H1 (cell line): ENCODE measurements around the gene TEAD1. TPM values are rescaled to one million over a fixed set of nuclear protein-coding genes. Genes with fewer than 3 reads are reported as not detected.

Experiments
- CTCF ChIA-PET: fragments of 300-600 bp; sonication (Branson Sonifier 250); formaldehyde crosslinking; loops from one replicate; lab custom pipeline; 2021; ENCODE audit not compliant: partially characterized antibody; lab: Charles Lee
- POLR2A ChIA-PET: fragments of 300-600 bp; sonication (Branson Sonifier 250); formaldehyde crosslinking; loops from one replicate; lab custom pipeline; 2021; ENCODE audit warnings: inconsistent platforms; ENCODE audit not compliant: partially characterized antibody; lab: Charles Lee
- DNase-seq, 2 experiments: peaks; one replicate each; pipeline versions ENCODE4 v3.0.0 to v3.0.0-alpha.2; 2010 to 2022; ENCODE audit warnings: low spot score in 2 of 2, low read depth in 1 of 2, mixed read lengths in 1 of 2
- FAIRE-seq: peaks from 2 replicates; lab custom pipeline; 2011; peaks lifted over from hg19 to GRCh38; lab: Jason Lieb, UNC
- H2AFZ ChIP-seq: 2 replicates; pipeline ENCODE4 v1.8.1; 2012; ENCODE audit warnings: low read length, inconsistent platforms
- H2AK5ac ChIP-seq: 2 replicates; pipeline ENCODE4 v1.6.1; 2013; ENCODE audit warnings: low read depth, low read length
- H2BK120ac ChIP-seq: replicated peaks from 2 replicates; pipeline ENCODE3; 2013; ENCODE audit warnings: low read depth, low read length, inconsistent platforms
- H2BK12ac ChIP-seq: 2 replicates; pipeline ENCODE4 v1.6.1; 2013; ENCODE audit warnings: low read depth, low read length
- H2BK15ac ChIP-seq: 2 replicates; pipeline ENCODE4 v1.6.1; 2013; ENCODE audit warnings: low read length
- H2BK20ac ChIP-seq: 2 replicates; pipeline ENCODE4 v1.6.1; 2013; ENCODE audit warnings: low read length
- H2BK5ac ChIP-seq: 2 replicates; pipeline ENCODE4 v1.6.1; 2013; ENCODE audit warnings: low read depth, low read length
- H3K14ac ChIP-seq: 2 replicates; pipeline ENCODE4 v1.6.1; 2013; ENCODE audit warnings: inconsistent platforms; ENCODE audit not compliant: insufficient read length
- H3K18ac ChIP-seq: 2 replicates; pipeline ENCODE4 v1.6.1; 2013; ENCODE audit warnings: low read length; ENCODE audit errors: extremely low read depth
- H3K23ac ChIP-seq: 2 replicates; pipeline ENCODE4 v1.6.1; 2013; ENCODE audit warnings: inconsistent platforms; ENCODE audit not compliant: insufficient read length
- H3K23me2 ChIP-seq: 2 replicates; pipeline ENCODE4 v1.6.1; 2013; ENCODE audit warnings: low read depth, low read length
- H3K27ac ChIP-seq: 2 replicates; pipeline ENCODE4 v1.6.1; 2011; ENCODE audit warnings: low read depth, low read length, inconsistent platforms
- H3K27me3 ChIP-seq, 4 experiments: replicated peaks in 1 of 4; 1 replicate in 1 of 4; 2 replicates in 3 of 4; pipeline versions ENCODE4 v1.6.1 to v1.8.1; 2011 to 2013; ENCODE audit warnings: low read length in 3 of 4, mild to moderate bottlenecking in 3 of 4, inconsistent platforms in 2 of 4, mixed read lengths in 2 of 4, moderate library complexity in 1 of 4; ENCODE audit not compliant: control insufficient read depth in 3 of 4, insufficient read depth in 3 of 4; ENCODE audit errors: extremely low read depth in 1 of 4
- H3K36me3 ChIP-seq, 4 experiments: 2 replicates each; pipeline versions ENCODE4 v1.6.1 to v1.8.1; 2011 to 2013; ENCODE audit warnings: mild to moderate bottlenecking in 4 of 4, low read length in 3 of 4, moderate library complexity in 2 of 4, control low read depth in 1 of 4, inconsistent platforms in 1 of 4; ENCODE audit not compliant: insufficient read depth in 4 of 4, control insufficient read depth in 2 of 4
- H3K4ac ChIP-seq: replicated peaks from 2 replicates; pipeline ENCODE3; 2013; ENCODE audit warnings: low read length, low read depth, mixed read lengths, inconsistent platforms; ENCODE audit not compliant: insufficient read length
- H3K4me1 ChIP-seq, 4 experiments: replicated peaks in 1 of 4; 1 replicate in 1 of 4; 2 replicates in 3 of 4; pipeline versions ENCODE4 v1.6.1 to v1.8.1; 2011 to 2013; ENCODE audit warnings: low read length in 3 of 4, inconsistent platforms in 2 of 4, mixed read lengths in 1 of 4; ENCODE audit not compliant: insufficient read depth in 4 of 4, control insufficient read depth in 3 of 4
- H3K4me2 ChIP-seq, 2 experiments: 2 replicates each; pipeline versions ENCODE4 v1.6.1 to v1.8.1; 2011 to 2013; ENCODE audit warnings: low read depth in 2 of 2, low read length in 2 of 2, control low read depth in 1 of 2, inconsistent platforms in 1 of 2, mild to moderate bottlenecking in 1 of 2; ENCODE audit not compliant: insufficient read depth in 1 of 2
- H3K4me3 ChIP-seq, 4 experiments: fragments of 200-600, 300-600 bp in 1 of 4; sonication (generic), shearing (Covaris generic), sonication (Bioruptor Twin) in 1 of 4; 2 replicates each; pipeline versions ENCODE4 v1.5.1 to v1.8.1; 2011 to 2016; ENCODE audit warnings: low read length in 4 of 4, low read depth in 3 of 4, control low read depth in 2 of 4, inconsistent platforms in 2 of 4, mild to moderate bottlenecking in 2 of 4, mixed read lengths in 1 of 4, moderate library complexity in 1 of 4; ENCODE audit not compliant: insufficient read depth in 2 of 4; ENCODE audit errors: extremely low read depth in 1 of 4
- H3K56ac ChIP-seq: replicated peaks from 2 replicates; pipeline ENCODE3; 2013; ENCODE audit warnings: low read depth, mild to moderate bottlenecking, mixed read lengths, low read length, inconsistent platforms; ENCODE audit not compliant: insufficient read length
- H3K79me1 ChIP-seq: 2 replicates; pipeline ENCODE4 v1.6.1; 2013; ENCODE audit warnings: low read depth, low read length, control low read depth
- H3K79me2 ChIP-seq, 2 experiments: 2 replicates each; pipeline versions ENCODE4 v1.6.1 to v1.8.1; 2012 to 2013; ENCODE audit warnings: low read length in 2 of 2, mild to moderate bottlenecking in 2 of 2, inconsistent platforms in 1 of 2; ENCODE audit not compliant: insufficient read depth in 2 of 2, control insufficient read depth in 1 of 2
- H3K9ac ChIP-seq, 4 experiments: replicated peaks in 1 of 4; 1 replicate in 1 of 4; 2 replicates in 3 of 4; pipeline versions ENCODE4 v1.6.1 to v1.8.1; 2011 to 2013; ENCODE audit warnings: low read depth in 3 of 4, low read length in 3 of 4, control low read depth in 2 of 4, mild to moderate bottlenecking in 2 of 4, moderate library complexity in 2 of 4, inconsistent platforms in 1 of 4; ENCODE audit errors: extremely low read depth in 1 of 4
- H3K9me3 ChIP-seq, 2 experiments: 2 replicates each; pipeline versions ENCODE4 v1.6.1 to v1.8.1; 2012 to 2013; ENCODE audit warnings: mild to moderate bottlenecking in 2 of 2, moderate library complexity in 2 of 2, control low read depth in 1 of 2, inconsistent platforms in 1 of 2, low read depth in 1 of 2, low read length in 1 of 2, mixed read lengths in 1 of 2; ENCODE audit not compliant: insufficient read depth in 2 of 2
- H4K20me1 ChIP-seq, 2 experiments: replicated peaks in 1 of 2; 2 replicates each; pipeline versions ENCODE3 to v1.8.1; 2011 to 2013; ENCODE audit warnings: inconsistent platforms in 2 of 2, low read length in 2 of 2, mild to moderate bottlenecking in 1 of 2; ENCODE audit not compliant: insufficient read depth in 2 of 2, control insufficient read depth in 1 of 2
- H4K5ac ChIP-seq: 2 replicates; pipeline ENCODE4 v1.6.1; 2013; ENCODE audit warnings: low read length, low read depth, mixed read lengths, inconsistent platforms; ENCODE audit not compliant: insufficient read length
- H4K8ac ChIP-seq: 2 replicates; pipeline ENCODE4 v1.8.0; 2013; ENCODE audit warnings: mild to moderate bottlenecking, moderate library complexity, low read length, inconsistent platforms; ENCODE audit not compliant: insufficient read depth; ENCODE audit errors: extremely low read depth
- H4K91ac ChIP-seq: replicated peaks from 2 replicates; pipeline ENCODE3; 2013; ENCODE audit warnings: low read length, mixed read lengths, inconsistent platforms; ENCODE audit not compliant: insufficient read length
- ASH2L ChIP-seq: fragments of 200-600, 300-600 bp; sonication (generic); IDR thresholded peaks from one replicate; pipeline ENCODE4 v1.7.1; 2017; ENCODE audit warnings: low read length
- BACH1 ChIP-seq: IDR thresholded peaks from 2 replicates; pipeline ENCODE4 v1.6.1; 2012; ENCODE audit warnings: low read length, improper control_type of control experiment
- NRF1 ChIP-seq: IDR thresholded peaks from 2 replicates; pipeline ENCODE4 v1.6.1; 2011; ENCODE audit warnings: mild to moderate bottlenecking, low read depth, low read length, improper control_type of control experiment
- PHF8 ChIP-seq: fragments of 200-600 bp; sonication (generic); conservative IDR thresholded peaks from 2 replicates; pipeline ENCODE4 v1.7.1; 2012; ENCODE audit warnings: low read depth, mild to moderate bottlenecking, inconsistent platforms, low read length, moderate library complexity
- SIX5 ChIP-seq: IDR thresholded peaks from 2 replicates; pipeline ENCODE4 v1.6.1; 2011; ENCODE audit warnings: mild to moderate bottlenecking, low read depth, low read length
- TBP ChIP-seq: IDR thresholded peaks from 2 replicates; pipeline ENCODE4 v1.6.1; 2011; ENCODE audit warnings: low read depth, low read length, improper control_type of control experiment
- TEAD4 ChIP-seq: IDR thresholded peaks from 2 replicates; pipeline ENCODE4 v1.6.1; 2012; ENCODE audit warnings: low read depth, low read length, inconsistent platforms, mixed read lengths
- YY1 ChIP-seq: IDR thresholded peaks from 2 replicates; pipeline ENCODE4 v1.6.1; 2011; ENCODE audit warnings: low read depth, mild to moderate bottlenecking, low read length
- WGBS, 2 experiments: shearing (Covaris generic) in 1 of 2; methylation state at CpG; one replicate each; pipeline versions ENCODE4 v1.1.6 to v1.1.7; 2013 to 2015; ENCODE audit warnings: low lambda C conversion rate in 2 of 2, mixed read lengths in 2 of 2, inconsistent platforms in 1 of 2, low coverage in 1 of 2, missing lambda C conversion rate in 1 of 2; ENCODE audit not compliant: insufficient replicate concordance in 2 of 2, insufficient coverage in 1 of 2, insufficient read length in 1 of 2; ENCODE audit errors: extremely low coverage in 1 of 2, missing lambda C conversion rate in 1 of 2; 5-methylcytosine and 5-hydroxymethylcytosine counted together
- polyA plus RNA-seq, 7 experiments: library from polyadenylated mRNA; depleted of rRNA in 3 of 7; stranded (reverse) in 5 of 7; unstranded in 2 of 7; fragments of >200 nt in 5 of 7; fragments of 200-250 nt in 2 of 7; gene quantifications; 1 replicate in 5 of 7; 2 replicates in 1 of 7; 4 replicates in 1 of 7; pipeline versions ENCODE4 v1.2.1 to v1.2.3, GENCODE V29; 2011 to 2013; ENCODE audit warnings: missing spikeins in 2 of 7, mixed read lengths in 2 of 7
- total RNA-seq: library from RNA; stranded (reverse); fragmentation: NEBNext Ultra II Directional; extraction: Animal tissue kit (Norgen Biotek cat#: 25700); gene quantifications from 2 replicates; pipeline ENCODE4 v1.2.1, GENCODE V29; 2021
- TF ChIP-seq, protein P1 (sequence below), 3 experiments: IDR thresholded peaks; 1 replicate in 2 of 3; 2 replicates in 1 of 3; pipeline versions ENCODE4 v1.5.1 to v1.6.1; 2011; ENCODE audit warnings: low read length in 3 of 3, mild to moderate bottlenecking in 3 of 3, inconsistent platforms in 2 of 3, low read depth in 1 of 3, moderate library complexity in 1 of 3; ENCODE audit not compliant: insufficient read depth in 1 of 3; ENCODE audit errors: control extremely low read depth in 1 of 3
- TF ChIP-seq, protein P2 (sequence below): IDR thresholded peaks from 2 replicates; pipeline ENCODE4 v1.6.1; 2011; ENCODE audit warnings: low read depth, mild to moderate bottlenecking, low read length; ENCODE audit not compliant: insufficient read depth
- TF ChIP-seq, protein P3 (sequence below): IDR thresholded peaks from 2 replicates; pipeline ENCODE4 v1.6.1; 2012; ENCODE audit warnings: inconsistent platforms

TEAD1 gene
- total and polyA plus RNA-seq, 2 of the 8 experiments (the other 6 are each of a cell fraction or from before 2014, with no cell fraction given): 15.6 to 67.4 TPM

DNA sequence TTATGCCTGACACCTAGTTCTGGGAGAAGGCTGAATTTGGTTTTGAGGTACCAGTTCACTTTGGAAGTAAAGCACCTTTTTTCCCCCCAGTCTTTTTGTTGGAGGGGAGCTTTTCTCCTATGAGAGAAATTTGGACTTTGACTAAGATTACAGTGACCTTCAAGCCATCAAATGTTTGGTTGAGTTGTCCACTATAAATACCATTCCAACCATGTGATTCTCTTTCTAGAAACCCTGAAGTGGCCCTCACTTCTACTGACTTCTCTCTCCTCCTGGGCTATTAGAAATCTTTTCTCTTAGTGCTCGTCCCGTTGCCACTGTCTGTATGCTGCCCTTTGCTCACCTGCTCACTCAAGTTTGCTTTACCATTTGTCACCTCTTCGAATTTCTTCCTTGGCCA, 82.6 kb downstream of the TEAD1 start:
- H2BK15ac ChIP-seq: no peak overlapping the region
- no peak overlapping the region for H4K91ac ChIP-seq
- peaks cover 0 to 20% of the 10 kb centered on the region in 2 experiments for H4K20me1 ChIP-seq
- no peak overlapping the region for H4K8ac ChIP-seq
- H3K23me2 ChIP-seq: no peaks in the 10 kb centered on the region
- ChIA-PET CTCF (interaction anchor here (1.0 to 2.8 kb wide), 2 partner anchors 132 to 426 kb away, joined by 3 to 8 read pairs; no protein-coding TSS in a partner anchor), POLR2A (interaction anchor here (0.6 kb wide), 1 partner anchor 86 kb away, joined by 3 read pairs; no protein-coding TSS in a partner anchor)
- H2AFZ ChIP-seq: no peak overlapping the region
- no peak overlapping the region for H2BK120ac ChIP-seq
- no peak overlapping the region for H3K4me2 ChIP-seq
- WGBS, 2 experiments: 74% methylated on average over 3 of the region's 3 CpGs; no CpG with 5 or more reads in 1 of the 2 experiments
- no peaks in the 10 kb centered on the region for H3K9me3 ChIP-seq
- no peak overlapping the region for H4K5ac ChIP-seq
- H3K56ac ChIP-seq: no peak overlapping the region
- H3K4me1 ChIP-seq: peaks cover under 1 to 17% (median 7%) of the 10 kb centered on the region in 4 experiments; a peak in 5 of 7 replicates
- no peak overlapping the region for H2BK20ac ChIP-seq
- H3K36me3 ChIP-seq: no peaks in the 10 kb centered on the region
- no peak overlapping the region for H2BK12ac ChIP-seq
- H3K4ac ChIP-seq: no peak overlapping the region
- no peak overlapping the region for H3K23ac ChIP-seq
- no peak overlapping the region for H3K9ac ChIP-seq
- no peak overlapping the region for H3K18ac ChIP-seq
- no peak overlapping the region for H3K14ac ChIP-seq
- DNase-seq (no peak), FAIRE-seq (no peak)
- H3K27ac ChIP-seq: no peak overlapping the region
- no peak overlapping the region for H3K4me3 ChIP-seq
- H3K79me1 ChIP-seq: peaks cover 9% of the 10 kb centered on the region; the same call in 1 of the 2 replicates
- H2AK5ac ChIP-seq: no peak overlapping the region
- H2BK5ac ChIP-seq: no peak overlapping the region
- H3K79me2 ChIP-seq: peaks cover 2 to 93% of the 10 kb centered on the region in 2 experiments; a peak in 3 of 4 replicates
- H3K27me3 ChIP-seq: no peaks in the 10 kb centered on the region
- TF ChIP-seq TBP: no peak
- no peak for TF ChIP-seq BACH1
- TF ChIP-seq SIX5: no peak
- no peak for TF ChIP-seq ASH2L
- TF ChIP-seq TEAD4: no peak
- TF ChIP-seq, protein P1, sequence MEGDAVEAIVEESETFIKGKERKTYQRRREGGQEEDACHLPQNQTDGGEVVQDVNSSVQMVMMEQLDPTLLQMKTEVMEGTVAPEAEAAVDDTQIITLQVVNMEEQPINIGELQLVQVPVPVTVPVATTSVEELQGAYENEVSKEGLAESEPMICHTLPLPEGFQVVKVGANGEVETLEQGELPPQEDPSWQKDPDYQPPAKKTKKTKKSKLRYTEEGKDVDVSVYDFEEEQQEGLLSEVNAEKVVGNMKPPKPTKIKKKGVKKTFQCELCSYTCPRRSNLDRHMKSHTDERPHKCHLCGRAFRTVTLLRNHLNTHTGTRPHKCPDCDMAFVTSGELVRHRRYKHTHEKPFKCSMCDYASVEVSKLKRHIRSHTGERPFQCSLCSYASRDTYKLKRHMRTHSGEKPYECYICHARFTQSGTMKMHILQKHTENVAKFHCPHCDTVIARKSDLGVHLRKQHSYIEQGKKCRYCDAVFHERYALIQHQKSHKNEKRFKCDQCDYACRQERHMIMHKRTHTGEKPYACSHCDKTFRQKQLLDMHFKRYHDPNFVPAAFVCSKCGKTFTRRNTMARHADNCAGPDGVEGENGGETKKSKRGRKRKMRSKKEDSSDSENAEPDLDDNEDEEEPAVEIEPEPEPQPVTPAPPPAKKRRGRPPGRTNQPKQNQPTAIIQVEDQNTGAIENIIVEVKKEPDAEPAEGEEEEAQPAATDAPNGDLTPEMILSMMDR (IDR thresholded peaks at IDR 0.05; ENCODE audit: control extremely low read depth in 1 of 3, insufficient read depth in 1 of 3, low read depth in 1 of 3, low read length in 3 of 3): no peak
- TF ChIP-seq, protein P2, sequence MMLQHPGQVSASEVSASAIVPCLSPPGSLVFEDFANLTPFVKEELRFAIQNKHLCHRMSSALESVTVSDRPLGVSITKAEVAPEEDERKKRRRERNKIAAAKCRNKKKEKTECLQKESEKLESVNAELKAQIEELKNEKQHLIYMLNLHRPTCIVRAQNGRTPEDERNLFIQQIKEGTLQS: no peak
- TF ChIP-seq PHF8: no peak
- TF ChIP-seq, protein P3, sequence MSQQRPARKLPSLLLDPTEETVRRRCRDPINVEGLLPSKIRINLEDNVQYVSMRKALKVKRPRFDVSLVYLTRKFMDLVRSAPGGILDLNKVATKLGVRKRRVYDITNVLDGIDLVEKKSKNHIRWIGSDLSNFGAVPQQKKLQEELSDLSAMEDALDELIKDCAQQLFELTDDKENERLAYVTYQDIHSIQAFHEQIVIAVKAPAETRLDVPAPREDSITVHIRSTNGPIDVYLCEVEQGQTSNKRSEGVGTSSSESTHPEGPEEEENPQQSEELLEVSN: no peak
- no peak for TF ChIP-seq YY1
- no peak for TF ChIP-seq NRF1
